Measurements from ENCODE around the gene SEC14L6. TPM values are rescaled to one million over a fixed set of nuclear protein-coding genes. Genes with fewer than 3 reads are reported as not detected.

SEC14L6 gene
- not detected in 2 replicates for total RNA-seq

DNA sequence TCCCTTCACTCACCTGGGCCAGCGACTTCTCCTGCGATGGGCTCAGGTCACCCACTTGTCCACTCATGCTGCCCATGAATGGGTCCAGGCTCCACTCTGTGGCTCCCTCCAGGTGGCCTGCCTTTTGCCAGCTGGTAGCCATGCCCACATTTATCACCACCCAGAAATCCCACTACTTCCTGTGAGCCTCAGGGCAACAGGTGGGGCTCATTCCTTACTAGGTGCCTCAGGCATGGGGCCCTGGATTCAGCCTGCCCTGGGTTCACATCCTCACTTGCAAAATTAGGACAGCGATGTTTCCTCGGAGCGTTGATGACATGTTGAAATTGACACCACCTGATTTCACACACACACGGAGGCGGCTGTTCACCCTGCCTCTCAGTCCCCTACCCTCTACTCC, at the start of gene SEC14L6:
Gene SEC14L6 (minus strand): TSS at position 126 of the 400 bp plus-strand sequence. CDS start 59 bp downstream, at position 67.

GRCh38 chr22:30591588-30592359, 45.2 kb upstream of the SEC14L6 start, which contains the start of gene PES1:
TSS of gene PES1 (minus strand) at chr22:30591910. CDS start at chr22:30591833, 77 bp downstream.

GRCh38 chr22:30574095-30574981, 27.8 kb upstream of the SEC14L6 start, which contains the start of gene GAL3ST1:
TSS of gene GAL3ST1 (minus strand) at chr22:30574665. CDS start at chr22:30557392, 17,273 bp downstream.

Other genes with a start within 250 kb of the SEC14L6 start
- gene TBC1D10A, start 219.8 kb downstream of the SEC14L6 start, total RNA-seq, result 16.3 and 19.9 TPM in 2 replicates
- 24.3 and 63.7 TPM in 2 replicates for gene SF3A1, start 189.8 kb downstream of the SEC14L6 start, total RNA-seq
- gene CCDC157, start 189.7 kb downstream of the SEC14L6 start, total RNA-seq, result 2.2 and 3.9 TPM in 2 replicates
- 23.7 and 24.6 TPM in 2 replicates for gene RNF215, start 159.3 kb downstream of the SEC14L6 start, total RNA-seq
- gene SEC14L2, start 149.7 kb downstream of the SEC14L6 start, total RNA-seq, result 7.0 and 77.6 TPM in 2 replicates
- 20.0 and 53.7 TPM in 2 replicates for gene MTFP1, start 121.0 kb downstream of the SEC14L6 start, total RNA-seq
- gene SEC14L3, start 74.7 kb downstream of the SEC14L6 start, total RNA-seq, result not detected in 2 replicates
- not detected in 2 replicates for gene SEC14L4, start 41.0 kb downstream of the SEC14L6 start, total RNA-seq
- not detected in 2 replicates for gene GAL3ST1, start 27.9 kb upstream of the SEC14L6 start, total RNA-seq
- 62.1 and 67.6 TPM in 2 replicates for gene PES1, start 45.2 kb upstream of the SEC14L6 start, total RNA-seq
- gene TCN2, start 60.4 kb upstream of the SEC14L6 start, total RNA-seq, result 23.3 and 35.7 TPM in 2 replicates
- 13.1 and 14.9 TPM in 2 replicates for gene SLC35E4, start 89.0 kb upstream of the SEC14L6 start, total RNA-seq
- 5.4 and 7.1 TPM in 2 replicates for gene DUSP18, start 121.1 kb upstream of the SEC14L6 start, total RNA-seq
- gene OSBP2, start 148.1 kb upstream of the SEC14L6 start, total RNA-seq, result 0.16 and 0.78 TPM in 2 replicates